GM12878 (cell line): Measurements from ENCODE around the gene GGT6. TPM values are rescaled to one million over a fixed set of nuclear protein-coding genes. Genes with fewer than 3 reads are reported as not detected.

Source experiments
- ATAC-seq: fragments of 200-7000 bp; cut with Tn5 transposase; 3 replicates; pipeline ENCODE4 v1.9.1; 2020; ENCODE audit warnings: mild to moderate bottlenecking, moderate library complexity
- BruUV-seq: library from RNA; stranded (reverse); fragments of 400-500 nt; replicated peaks from 2 replicates; lab custom pipeline; 2021; lab: Mats Ljungman, UMichigan
- CTCF ChIA-PET: fragments of 300-600 bp; sonication (Branson Sonifier 250); formaldehyde crosslinking; extraction: SDS; loops from one replicate; lab custom pipeline; 2021; ENCODE audit warnings: inconsistent platforms; lab: Yijun Ruan, JAX
- POLR2A ChIA-PET: fragments of 350-600 bp; formaldehyde crosslinking; extraction: SDS; loops from one replicate; lab custom pipeline; 2021; ENCODE audit warnings: inconsistent platforms; lab: Charles Lee
- RAD21 ChIA-PET: fragments of 300-600 bp; sonication (Branson Sonifier 250); formaldehyde crosslinking; loops from one replicate; lab custom pipeline; 2023; ENCODE audit warnings: antibody characterized with exemption; ENCODE audit not compliant: unreplicated experiment; lab: Charles Lee
- SMC1A ChIA-PET: fragments of 300-600 bp; sonication (Branson Sonifier 250); formaldehyde crosslinking; loops from one replicate; lab custom pipeline; 2023; ENCODE audit not compliant: unreplicated experiment, uncharacterized antibody; lab: Charles Lee
- DNase-seq: peaks from one replicate; pipeline ENCODE4 v3.0.0-alpha.2; 2011; ENCODE audit warnings: low read depth, low spot score
- FAIRE-seq: peaks from 3 replicates; lab custom pipeline; 2011; peaks lifted over from hg19 to GRCh38; lab: Jason Lieb, UNC
- H2AFZ ChIP-seq: 2 replicates; pipeline ENCODE4 v1.6.0; 2011; ENCODE audit warnings: low read depth, low read length, control low read depth; ENCODE audit not compliant: control insufficient read depth
- H3K27ac ChIP-seq: 2 replicates; pipeline ENCODE4 v1.5.1; 2011; ENCODE audit warnings: control low read depth; ENCODE audit not compliant: control insufficient read depth, insufficient read depth
- H3K27me3 ChIP-seq, 2 experiments: replicated peaks in 1 of 2; 2 replicates each; pipeline versions ENCODE4 v1.6.0 to v1.6.1; 2011; ENCODE audit warnings: low read length in 1 of 2; ENCODE audit not compliant: control insufficient read depth in 2 of 2, insufficient read depth in 2 of 2
- H3K36me3 ChIP-seq, 2 experiments: 2 replicates each; pipeline ENCODE4 v1.5.1; 2011; ENCODE audit warnings: low read length in 1 of 2; ENCODE audit not compliant: control insufficient read depth in 2 of 2, insufficient read depth in 2 of 2
- H3K4me1 ChIP-seq: 2 replicates; pipeline ENCODE4 v1.6.1; 2011; ENCODE audit warnings: mild to moderate bottlenecking, low read length, moderate library complexity, mixed read lengths; ENCODE audit not compliant: control insufficient read depth, insufficient read depth
- H3K4me2 ChIP-seq: 2 replicates; pipeline ENCODE4 v1.6.0; 2011; ENCODE audit warnings: control low read depth; ENCODE audit not compliant: control insufficient read depth, insufficient read depth
- H3K4me3 ChIP-seq: fragments of 200-600 bp; sonication (generic); 2 replicates; pipeline ENCODE4 v1.5.1; 2016
- H3K79me2 ChIP-seq: 2 replicates; pipeline ENCODE4 v1.6.0; 2011; ENCODE audit warnings: low read length; ENCODE audit not compliant: control insufficient read depth, insufficient read depth
- H3K9ac ChIP-seq: 2 replicates; pipeline ENCODE4 v1.8.0; 2011; ENCODE audit warnings: low read length, control low read depth, mixed read lengths; ENCODE audit not compliant: control insufficient read depth, insufficient read depth
- H3K9me3 ChIP-seq: replicated peaks from 3 replicates; pipeline ENCODE4 v1.5.1; 2011; ENCODE audit warnings: mild to moderate bottlenecking, low read length; ENCODE audit not compliant: control insufficient read depth, insufficient read depth
- H4K20me1 ChIP-seq: 2 replicates; pipeline ENCODE4 v1.6.0; 2011; ENCODE audit not compliant: control insufficient read depth, insufficient read depth
- BHLHE40 ChIP-seq, 2 experiments: fragments of 450-650 bp in 1 of 2; IDR thresholded peaks; 2 replicates each; pipeline ENCODE4 v1.6.1; 2011 to 2017; ENCODE audit warnings: low read depth in 2 of 2, borderline replicate concordance in 1 of 2, improper control_type of control experiment in 1 of 2, low read length in 1 of 2, mild to moderate bottlenecking in 1 of 2
- CBFB ChIP-seq: IDR thresholded peaks from 2 replicates; pipeline ENCODE4 v1.6.1; 2016; ENCODE audit warnings: antibody characterized with exemption, low read depth
- CHD2 ChIP-seq: IDR thresholded peaks from 2 replicates; pipeline ENCODE4 v1.6.1; 2011; ENCODE audit warnings: low read depth, low read length, improper control_type of control experiment, borderline replicate concordance
- FOXK2 ChIP-seq: fragments of 450-650 bp; IDR thresholded peaks from 2 replicates; pipeline ENCODE4 v1.6.1; 2017; ENCODE audit warnings: mild to moderate bottlenecking, moderate library complexity
- KAT2A ChIP-seq: conservative IDR thresholded peaks from 2 replicates; pipeline ENCODE4 v1.6.1; 2011; ENCODE audit warnings: low read depth, low read length; ENCODE audit not compliant: control insufficient read depth
- MXI1 ChIP-seq: fragments of 150-350 bp; IDR thresholded peaks from 2 replicates; pipeline ENCODE4 v1.6.1; 2011; ENCODE audit warnings: low read depth, mild to moderate bottlenecking, inconsistent platforms, low read length, improper control_type of control experiment
- NFYA ChIP-seq: IDR thresholded peaks from 2 replicates; pipeline ENCODE4 v1.6.1; 2011; ENCODE audit warnings: low read depth, mild to moderate bottlenecking, low read length, improper control_type of control experiment, borderline replicate concordance
- PAX5 ChIP-seq: IDR thresholded peaks from 2 replicates; pipeline ENCODE4 v1.6.1; 2011; ENCODE audit warnings: low read depth, low read length, borderline replicate concordance
- PAX8 ChIP-seq: fragments of 450-650 bp; IDR thresholded peaks from 2 replicates; pipeline ENCODE4 v1.6.1; 2017; ENCODE audit warnings: mild to moderate bottlenecking, moderate library complexity
- PRDM15 ChIP-seq: fragments of 450-650 bp; formaldehyde crosslinking; IDR thresholded peaks from 2 replicates; pipeline ENCODE4 v1.4.0; 2020; ENCODE audit warnings: mild to moderate bottlenecking, moderate library complexity
- RBBP5 ChIP-seq: fragments of 200-600 bp; sonication (generic); conservative IDR thresholded peaks from 2 replicates; pipeline ENCODE4 v1.6.1; 2016
- RCOR1 ChIP-seq: conservative IDR thresholded peaks from 2 replicates; pipeline ENCODE4 v1.6.1; 2012; ENCODE audit warnings: low read depth, low read length, improper control_type of control experiment
- RELA ChIP-seq: fragments of 450-650 bp; IDR thresholded peaks from 2 replicates; pipeline ENCODE4 v1.8.0; 2014; ENCODE audit warnings: borderline replicate concordance; ENCODE audit not compliant: partially characterized antibody
- WGBS: methylation state at CpG from one replicate; pipeline ENCODE4 v1.1.6; 2016; ENCODE audit warnings: low lambda C conversion rate; ENCODE audit not compliant: insufficient replicate concordance, insufficient coverage; ENCODE audit errors: missing lambda C conversion rate; 5-methylcytosine and 5-hydroxymethylcytosine counted together
- in situ Hi-C: fragments of 300-500 bp; cut with MboI; formaldehyde crosslinking; loops from 9 replicates; pipeline ENCODE4 v1.14.3; 2018; ENCODE audit warnings: mixed read lengths
- intact Hi-C: fragments of 100-400 bp; cut with micrococcal nuclease; formaldehyde crosslinking; loops from one replicate; pipeline ENCODE4 v1.14.2; 2022; ENCODE audit not compliant: unreplicated experiment
- polyA plus RNA-seq, 11 experiments: library from polyadenylated mRNA; depleted of rRNA in 4 of 11; unstranded in 6 of 11; stranded (reverse) in 5 of 11; fragments of >200 nt; fragmentation: Nextera tagmentation in 4 of 11; fragmentation: Illumina TruSeq in 1 of 11; extraction: Ambion mirVana in 4 of 11; extraction: Trizol in 1 of 11; gene quantifications; 1 replicate in 1 of 11; 2 replicates in 10 of 11; pipeline versions ENCODE4 v1.2.1 to v1.2.3, GENCODE V29; 2011 to 2016; ENCODE audit warnings: inconsistent platforms in 2 of 11, missing spikeins in 2 of 11, low read depth in 1 of 11
- total RNA-seq, 4 experiments: library from RNA; depleted of rRNA in 3 of 4; stranded (reverse); fragments of >200 nt in 3 of 4; fragmentation: Illumina TruSeq in 1 of 4; extraction: Trizol in 1 of 4; gene quantifications; 2 replicates each; pipeline versions ENCODE4 v1.2.1 to v1.2.3, GENCODE V29; 2013 to 2021

GGT6 gene
- total and polyA plus RNA-seq, 10 of the 15 experiments (the other 5 are each of a cell fraction or from before 2014, with no cell fraction given) = 0.01 to 0.26 (median 0.13) TPM; not detected in 5

- Histone ChIP-seq H3K27me3 (no peaks in the 10 kb centered on the region; a peak in 1 of 4 replicates), H3K4me3 (no peak overlapping the region), H3K9ac (no peak overlapping the region), H3K4me2 (no peak overlapping the region), H2AFZ (no peak overlapping the region), H3K36me3 (no peaks in the 10 kb centered on the region), H3K9me3 (no peaks in the 10 kb centered on the region), H3K4me1 (peaks cover 6% of the 10 kb centered on the region; the same call in 1 of the 2 replicates), H4K20me1 (no peaks in the 10 kb centered on the region), H3K27ac (no peak overlapping the region), H3K79me2 (no peaks in the 10 kb centered on the region)
- no peak for ATAC-seq
- in situ Hi-C loops (no loop called here), intact Hi-C loops (no loop called here)
- BruUV-seq = no TSS peak
- 66% methylated on average over 9 of the region's 9 CpGs for WGBS
- ChIA-PET CTCF (interaction anchor here (1.1 to 1.6 kb wide), 2 partner anchors 9 to 50 kb away, joined by 3 to 4 read pairs; no protein-coding TSS in a partner anchor), RAD21 (interaction anchor here (1.1 kb wide), 1 partner anchor 10 kb away, joined by 3 read pairs; no protein-coding TSS in a partner anchor), SMC1A (no interaction called here), POLR2A (no interaction called here)
- no peak for DNase-seq
- FAIRE-seq = no peak
- TF ChIP-seq PAX8 (no peak), RBBP5 (no peak)
Observed at GRCh38 chr17:4574448-4575045, 14.2 kb upstream of the GGT6 start.

GRCh38 chr17:4573669-4574068 lies 13.3 kb upstream of the GGT6 start:
- H3K4me3 ChIP-seq = no peak overlapping the region
- 17% methylated on average over 7 of the region's 7 CpGs for WGBS
- H3K9me3 ChIP-seq = no peaks in the 10 kb centered on the region
- no peaks in the 10 kb centered on the region; a peak in 1 of 4 replicates for H3K27me3 ChIP-seq
- peak; percentile 93 for ATAC-seq
- H3K36me3 ChIP-seq = no peaks in the 10 kb centered on the region
- DNase-seq = no peak
- CTCF ChIA-PET = interaction anchor here (1.0 to 1.1 kb wide), 2 partner anchors 9 to 51 kb away, joined by 3 read pairs; no protein-coding TSS in a partner anchor
- peak overlapping the region; percentile 3; the same call in 1 of the 2 replicates for H2AFZ ChIP-seq
- FAIRE-seq = no peak
- H3K4me2 ChIP-seq = no peak overlapping the region
- no peaks in the 10 kb centered on the region for H4K20me1 ChIP-seq
- no peak overlapping the region for H3K9ac ChIP-seq
- BruUV-seq = no TSS peak
- in situ Hi-C loops = no loop called here
- RAD21 ChIA-PET = interaction anchor here (0.6 kb wide), 1 partner anchor 16 kb away, joined by 3 read pairs; no protein-coding TSS in a partner anchor
- no peaks in the 10 kb centered on the region for H3K79me2 ChIP-seq
- no peak overlapping the region for H3K27ac ChIP-seq
- SMC1A ChIA-PET = no interaction called here
- peaks cover 6% of the 10 kb centered on the region; the same call in 1 of the 2 replicates for H3K4me1 ChIP-seq
- intact Hi-C loops = no loop called here
- POLR2A ChIA-PET = no interaction called here
- no peak for TF ChIP-seq PAX8
- TF ChIP-seq KAT2A = no peak
- TF ChIP-seq CHD2 = no peak
- peak; percentile 73 for TF ChIP-seq RELA
- TF ChIP-seq RCOR1 = no peak
- TF ChIP-seq MXI1 = no peak
- TF ChIP-seq PRDM15 (CRISPR knock-in tag) = no peak
- TF ChIP-seq PAX5 = 0 out of 2 replicates have a peak, but pooled peaks have one; percentile 18
- no peak for TF ChIP-seq NFYA
- peak; percentile 87 to 94 for TF ChIP-seq BHLHE40 (IDR thresholded peaks at IDR 0.05; ENCODE audit: borderline replicate concordance in 1 of 2, low read depth in 2 of 2, low read length in 1 of 2)
- TF ChIP-seq FOXK2 = no peak
- TF ChIP-seq CBFB = no peak
